Stimulated activated CD8-positive, alpha-beta memory T cell treated with anti-CD3 and anti-CD28 coated beads, Interleukin-15, amount 100 ng/mL, for 48 hours (primary cell): Measurements from ENCODE around the gene EHD3.

Source experiments
- DNase-seq, 2 donors: peaks; one replicate each; pipeline ENCODE4 v3.0.0-alpha.2; 2020; ENCODE audit warnings: low read depth in 2 of 2

Gene EHD3

DNA sequence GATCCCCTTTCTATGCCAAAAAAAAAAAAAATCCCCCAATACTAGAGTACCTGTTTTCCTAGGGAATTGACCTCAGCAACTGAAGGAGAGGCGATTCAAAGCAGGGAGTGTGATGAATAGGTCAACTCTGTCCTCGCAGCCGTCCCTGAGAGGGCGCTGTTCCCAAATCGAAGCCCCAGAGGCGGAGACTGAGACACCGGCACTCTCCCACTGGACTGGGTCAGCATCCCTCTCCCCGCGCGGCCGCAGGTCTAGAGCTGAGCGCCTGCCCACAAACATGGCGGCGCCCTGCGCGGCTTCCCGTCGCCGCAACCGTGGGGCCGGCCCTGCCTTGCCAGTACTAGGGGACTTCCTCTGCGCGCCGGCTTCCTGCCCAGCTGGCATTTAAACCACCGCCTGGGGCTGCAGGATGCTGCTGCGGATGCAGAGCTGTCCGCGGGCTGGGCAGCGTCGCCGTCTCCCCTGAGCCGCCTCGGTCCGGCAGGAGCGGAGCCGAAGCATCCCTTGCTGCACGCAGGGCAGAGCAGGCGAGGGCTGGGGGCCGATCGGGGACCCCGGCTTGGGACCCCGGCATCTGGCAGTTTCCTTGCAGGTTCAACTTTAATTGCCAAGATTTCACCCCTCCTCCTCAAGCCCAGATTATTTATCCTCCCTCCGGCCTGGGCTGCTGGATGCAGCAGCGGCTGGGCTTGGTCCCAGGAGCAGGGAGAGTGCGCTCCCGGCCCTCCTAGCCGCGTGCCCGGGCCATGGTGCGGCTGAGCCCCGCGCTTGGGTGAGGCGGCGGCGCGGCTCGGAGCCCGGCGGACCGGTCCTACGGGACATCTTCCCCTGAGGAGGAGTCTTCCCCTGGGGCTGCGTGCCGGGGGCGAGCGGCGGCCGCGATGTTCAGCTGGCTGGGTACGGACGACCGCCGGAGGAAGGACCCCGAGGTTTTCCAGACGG lies at the start of gene EHD3:
TSS of gene EHD3 (plus strand) at position 412 of the 942 bp plus-strand sequence. CDS start at position 882, 470 bp downstream.
- DNase-seq = peak; percentile 74 to 76

DNA sequence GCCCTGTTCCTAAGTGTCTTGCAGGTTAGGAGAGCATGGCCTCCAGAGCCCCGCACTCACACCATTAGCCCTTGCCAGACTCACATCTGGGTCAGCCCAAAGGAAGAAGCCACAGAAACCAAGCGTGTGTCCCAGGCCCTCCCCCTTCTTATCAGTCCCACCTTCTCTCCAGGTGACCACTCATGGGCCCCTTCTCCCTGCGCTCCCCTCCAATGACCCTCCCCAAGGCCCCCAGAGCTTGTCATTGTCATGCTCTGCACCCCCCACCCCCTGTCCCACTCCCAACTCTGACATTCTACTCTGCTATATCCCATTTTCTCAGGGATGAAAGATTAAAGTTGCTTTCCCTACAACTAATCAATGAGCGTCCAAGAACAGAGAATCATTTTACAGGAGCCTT lies 46.8 kb upstream of the EHD3 start:
- no peak for DNase-seq

DNA sequence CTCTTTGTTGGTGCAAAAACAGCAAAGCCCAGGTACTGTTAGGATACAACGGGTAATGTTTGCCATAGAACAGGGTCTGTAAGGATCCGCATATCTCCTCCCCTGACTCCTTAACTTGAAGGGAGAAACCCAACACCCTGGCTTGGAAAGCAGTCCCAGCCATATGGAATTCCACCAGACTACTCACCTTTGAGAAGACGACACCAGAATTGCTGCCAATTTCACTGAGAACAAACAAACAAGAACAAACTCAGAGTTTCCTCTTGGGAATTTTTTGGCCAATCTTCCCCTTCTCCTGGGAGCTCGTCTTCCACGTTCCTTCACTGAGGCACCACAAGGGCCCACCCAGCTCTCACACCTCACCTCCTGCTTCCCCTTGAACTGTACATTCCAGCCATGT lies 45.8 kb upstream of the EHD3 start:
- no peak for DNase-seq

DNA sequence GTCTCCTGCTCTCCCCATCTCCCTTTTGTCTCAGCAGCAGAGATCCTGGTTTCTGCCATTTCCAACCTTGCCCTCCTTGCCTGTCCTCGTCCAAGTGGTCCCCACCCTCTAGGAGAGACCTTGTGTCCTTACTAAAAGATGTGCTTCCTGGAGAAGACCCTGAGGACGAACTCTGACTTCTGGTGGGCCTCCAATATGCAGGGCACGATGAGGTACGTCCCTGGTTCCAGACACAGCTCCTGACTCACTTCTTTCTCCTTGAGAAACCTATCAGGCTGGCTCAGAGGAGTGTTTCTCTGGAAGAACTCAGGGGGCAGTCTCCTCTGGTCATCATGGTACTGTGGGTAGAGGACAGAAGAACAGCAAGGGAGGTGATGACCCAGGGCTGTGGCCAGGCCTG lies 44.8 kb upstream of the EHD3 start:
- no peak for DNase-seq

DNA sequence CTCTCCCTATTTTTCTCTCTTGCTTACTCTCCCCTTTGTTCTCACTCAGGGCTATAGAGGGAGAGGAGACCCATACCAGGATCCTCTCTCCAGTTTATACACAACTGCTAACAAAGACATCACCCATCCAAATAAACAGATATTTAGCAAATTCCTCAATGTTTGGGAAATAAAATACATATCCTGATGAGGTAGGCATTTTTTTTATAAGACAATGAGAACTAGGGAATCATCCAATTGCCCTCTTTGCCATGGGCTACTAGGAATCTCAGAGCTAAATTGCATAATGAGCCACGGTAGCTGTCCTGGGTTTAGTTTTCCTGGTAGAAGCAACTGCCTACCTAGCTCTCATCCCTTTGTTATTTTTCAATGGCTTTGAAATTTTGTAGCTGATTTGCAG lies 43.8 kb upstream of the EHD3 start:
- DNase-seq = no peak

DNA sequence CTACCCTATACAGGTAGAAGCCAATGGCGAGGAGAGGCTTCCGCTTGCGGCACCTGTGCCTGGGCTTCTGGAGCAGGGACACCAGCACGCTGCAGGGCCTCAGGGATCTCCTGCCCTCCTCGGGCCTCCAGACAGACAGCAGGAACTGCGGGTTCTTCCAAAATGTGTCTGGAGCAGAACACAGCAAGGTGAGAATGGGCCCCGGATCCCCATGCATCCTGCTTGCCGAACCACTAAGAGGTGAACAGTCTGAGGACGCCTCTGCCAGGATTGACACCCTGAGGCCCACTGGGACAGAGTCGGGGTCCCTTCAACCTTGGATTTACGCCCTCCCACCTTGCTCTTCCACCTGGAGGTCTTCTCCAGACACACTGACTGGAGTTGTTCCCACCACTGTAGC lies 42.0 kb upstream of the EHD3 start:
- DNase-seq = no peak

DNA sequence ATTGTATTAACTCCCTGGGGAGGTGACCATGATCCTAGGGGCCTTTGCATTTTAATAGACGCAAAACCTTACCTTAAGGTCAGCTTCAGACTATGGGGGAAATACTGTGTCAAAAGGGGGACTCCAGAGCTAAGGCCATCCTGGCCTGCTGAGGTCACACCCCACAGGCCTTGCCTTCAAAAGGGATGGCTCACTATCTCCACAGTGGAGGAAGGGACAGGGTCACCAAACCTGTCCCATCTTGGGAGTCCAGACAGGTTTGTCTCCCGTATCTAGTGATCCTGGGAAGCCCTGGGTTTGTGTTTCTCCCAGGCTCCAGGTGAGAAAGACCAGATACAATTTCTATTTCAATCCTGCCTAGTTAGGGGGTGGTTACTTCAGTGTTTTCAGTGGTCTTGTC lies 41.6 kb upstream of the EHD3 start:
- no peak for DNase-seq

DNA sequence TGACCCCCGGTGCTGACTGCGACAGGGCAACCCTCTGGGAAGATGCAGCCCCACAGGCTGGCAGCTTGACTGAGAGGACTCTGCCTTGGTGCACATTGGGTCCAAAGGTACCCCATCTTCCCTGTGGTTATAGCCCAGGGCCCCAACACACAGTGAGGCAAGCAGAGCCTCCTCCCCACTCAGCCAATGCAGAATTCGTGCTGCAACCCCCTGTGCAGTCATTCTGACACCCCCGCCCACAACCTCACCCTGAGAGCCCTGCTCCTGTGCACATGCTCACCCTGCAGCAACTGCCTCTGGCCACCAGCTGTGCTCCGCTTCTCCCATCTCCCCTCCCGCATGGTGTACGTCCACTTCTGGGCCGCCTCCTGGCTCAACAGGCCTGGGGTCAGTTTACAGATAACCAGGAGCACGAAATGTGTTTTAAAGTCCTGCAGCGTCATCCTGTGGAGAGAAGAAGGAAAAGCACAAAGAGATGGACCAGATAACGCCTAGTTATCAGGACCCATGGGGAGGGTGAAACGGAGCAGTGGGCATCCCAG lies 41.0 kb upstream of the EHD3 start:
- no peak for DNase-seq

DNA sequence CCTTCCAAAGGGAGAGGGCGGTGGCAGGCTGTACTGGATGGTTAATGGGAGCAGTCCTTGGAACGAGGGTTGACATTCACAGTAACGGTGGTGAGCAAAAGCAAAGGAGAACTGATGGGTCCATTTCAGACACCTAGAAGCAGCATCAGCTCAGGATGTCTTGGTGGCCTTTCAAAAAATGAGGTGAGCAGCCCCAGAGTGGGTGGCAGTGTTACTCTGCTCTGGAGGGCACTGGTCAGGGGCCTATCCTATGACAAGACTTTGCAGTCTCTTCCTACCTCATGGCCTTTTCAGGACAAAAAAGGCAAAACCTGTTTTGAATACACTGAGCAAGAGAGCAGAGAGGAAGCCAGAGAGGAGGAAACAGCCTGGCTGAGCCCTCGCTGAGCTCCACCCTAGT lies 40.1 kb upstream of the EHD3 start:
- no peak for DNase-seq

DNA sequence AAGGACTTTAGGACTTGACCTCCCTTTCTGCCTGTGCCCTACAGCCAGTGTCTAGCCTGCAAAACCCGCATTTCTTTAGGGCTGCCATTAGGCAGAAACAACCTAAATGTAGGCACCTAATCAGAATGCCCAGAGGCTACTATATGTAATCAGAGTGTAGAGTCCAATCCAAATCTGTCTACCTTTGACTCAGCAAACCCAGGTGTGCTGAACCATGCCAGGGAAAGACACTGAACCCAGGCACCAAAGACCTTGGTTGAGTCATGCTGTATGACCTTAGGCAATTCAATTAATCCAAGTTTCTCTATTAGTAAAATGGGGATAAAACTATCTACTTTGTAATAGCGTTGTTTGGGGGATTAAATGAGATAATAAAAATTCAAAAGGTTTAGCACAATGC lies 37.3 kb upstream of the EHD3 start:
- DNase-seq = no peak

DNA sequence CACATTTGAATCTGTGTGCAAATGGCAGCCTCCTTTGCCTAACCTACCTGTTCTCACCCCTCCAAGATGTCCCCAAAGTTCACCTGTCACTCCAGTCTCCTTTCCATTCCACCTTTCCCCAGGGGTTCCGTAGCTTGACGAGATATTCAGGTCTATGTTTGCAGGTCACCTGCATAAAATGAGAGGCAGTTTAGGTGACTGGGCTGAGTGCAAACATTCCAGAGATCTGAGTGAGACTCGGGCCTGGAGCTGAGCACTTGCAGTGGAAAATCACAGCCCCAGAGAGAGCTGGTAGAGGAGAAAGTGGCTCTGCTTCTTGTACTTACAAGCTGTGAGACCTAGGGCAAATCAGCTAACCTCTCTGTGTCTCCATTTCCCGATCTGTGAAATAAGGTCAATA lies 36.8 kb upstream of the EHD3 start:
- no peak for DNase-seq

DNA sequence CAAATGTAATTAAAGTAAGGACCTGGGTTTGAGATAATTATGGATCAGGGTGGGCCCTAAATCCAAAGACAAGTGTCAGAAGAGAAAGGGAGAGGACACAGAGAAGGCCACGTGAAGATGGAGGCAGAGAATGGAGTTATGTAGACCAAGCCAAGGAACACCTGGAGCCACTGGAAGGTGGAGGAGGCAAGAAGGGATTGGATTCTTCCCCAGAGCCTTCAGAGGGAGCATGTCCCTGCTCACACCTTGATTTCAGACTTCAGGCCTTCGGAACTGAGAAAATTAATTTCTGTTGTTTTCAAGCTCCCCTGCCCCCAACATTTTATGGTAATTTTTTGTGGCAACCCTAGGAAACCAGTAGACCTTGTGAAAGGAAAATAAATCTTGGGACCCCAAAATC lies 36.3 kb upstream of the EHD3 start:
- DNase-seq = no peak

DNA sequence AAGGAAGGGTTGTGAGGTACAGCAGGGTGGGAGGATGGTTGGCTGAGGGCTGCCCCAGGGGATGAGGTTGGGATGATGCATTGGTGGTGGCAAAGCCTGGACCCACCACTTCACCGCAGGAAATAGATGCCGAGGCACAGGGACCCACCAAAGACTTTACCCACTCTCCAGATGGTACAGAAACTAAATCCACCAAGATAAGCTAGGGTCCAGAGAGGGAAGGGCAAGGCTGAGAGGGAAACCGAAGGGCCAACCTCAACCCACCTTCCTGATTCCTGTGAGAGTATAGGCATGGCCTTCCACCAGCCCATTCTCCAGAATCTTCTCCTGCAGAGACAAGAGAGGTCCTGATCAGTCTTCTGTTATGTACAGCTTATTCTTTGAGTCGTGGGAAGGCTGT lies 34.7 kb upstream of the EHD3 start:
- no peak for DNase-seq

DNA sequence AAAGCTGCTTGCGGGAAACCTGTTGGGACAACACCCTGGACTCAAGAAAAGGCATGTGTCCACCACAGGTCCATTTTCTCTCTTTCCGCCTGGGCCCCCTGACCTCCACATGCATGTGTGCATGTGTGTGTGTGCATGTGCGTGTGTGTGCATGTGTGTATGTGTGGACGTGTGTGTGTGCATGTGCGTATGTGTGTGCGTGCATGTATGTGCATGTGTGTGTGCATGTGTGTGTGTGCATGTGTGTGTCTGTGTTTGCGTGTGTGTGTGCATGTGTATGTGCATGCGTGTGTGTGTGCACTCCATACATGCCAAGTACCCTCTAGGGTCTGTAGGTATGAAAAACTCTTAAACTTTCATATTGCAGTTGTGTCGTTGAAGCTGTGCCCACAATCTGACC lies 33.0 kb upstream of the EHD3 start:
- DNase-seq = no peak

DNA sequence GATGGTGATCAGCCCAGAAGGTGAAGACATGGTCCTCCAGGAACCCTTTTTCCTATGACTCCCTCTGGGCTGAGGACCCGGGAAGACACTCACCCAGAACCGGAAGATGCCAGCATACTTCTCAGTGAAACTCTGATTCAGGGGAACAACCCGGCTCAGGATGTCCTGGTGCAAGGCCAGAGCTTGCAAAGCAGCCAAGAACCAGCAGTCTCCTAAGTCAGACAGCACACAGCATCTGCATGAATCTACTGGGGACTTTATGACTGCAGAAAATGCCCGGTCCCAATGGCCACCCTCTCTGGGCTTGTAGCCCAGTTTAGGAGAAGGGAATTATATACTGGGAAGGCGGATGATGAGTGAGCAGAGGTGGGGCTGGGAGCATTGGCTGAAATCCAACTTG lies 31.9 kb upstream of the EHD3 start:
- DNase-seq = no peak

DNA sequence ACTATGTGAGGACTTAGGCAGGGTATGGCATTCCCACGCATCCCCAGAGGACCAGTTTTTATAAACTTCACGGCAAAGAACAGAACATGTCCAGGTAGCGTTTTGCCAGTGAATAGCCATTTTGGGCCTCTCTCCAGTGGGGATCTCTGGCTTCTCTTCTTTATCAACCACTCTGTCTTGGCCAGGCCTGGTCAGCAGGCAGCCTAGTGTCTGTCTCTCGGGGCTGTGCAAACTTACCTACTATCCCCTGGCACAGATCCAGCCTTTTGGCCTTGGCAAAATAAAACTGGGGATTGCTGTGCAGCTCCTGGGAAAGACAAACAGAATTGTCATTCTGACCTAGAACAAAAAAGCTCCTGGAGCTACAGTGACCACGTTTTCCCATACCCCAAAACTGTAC lies 31.1 kb upstream of the EHD3 start:
- no peak for DNase-seq

DNA sequence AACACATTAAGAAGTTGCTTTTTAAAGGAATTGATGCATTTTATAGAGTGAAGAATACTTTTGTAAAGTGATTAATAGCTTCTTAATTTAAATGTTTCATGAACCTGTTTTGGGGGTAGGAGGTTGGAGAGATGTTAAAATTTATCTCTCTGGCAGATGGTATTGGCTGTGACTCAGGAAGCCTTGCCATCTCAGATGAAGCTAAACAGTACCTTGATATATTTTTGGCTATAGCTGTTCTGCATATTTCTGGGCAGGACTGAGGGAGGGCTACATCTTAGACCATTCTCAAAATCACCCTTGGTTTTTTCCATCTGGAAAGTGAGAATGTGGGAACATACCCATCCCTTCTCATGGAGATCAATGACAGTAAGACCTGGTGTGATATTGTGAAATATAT lies 30.0 kb upstream of the EHD3 start:
- DNase-seq = no peak

DNA sequence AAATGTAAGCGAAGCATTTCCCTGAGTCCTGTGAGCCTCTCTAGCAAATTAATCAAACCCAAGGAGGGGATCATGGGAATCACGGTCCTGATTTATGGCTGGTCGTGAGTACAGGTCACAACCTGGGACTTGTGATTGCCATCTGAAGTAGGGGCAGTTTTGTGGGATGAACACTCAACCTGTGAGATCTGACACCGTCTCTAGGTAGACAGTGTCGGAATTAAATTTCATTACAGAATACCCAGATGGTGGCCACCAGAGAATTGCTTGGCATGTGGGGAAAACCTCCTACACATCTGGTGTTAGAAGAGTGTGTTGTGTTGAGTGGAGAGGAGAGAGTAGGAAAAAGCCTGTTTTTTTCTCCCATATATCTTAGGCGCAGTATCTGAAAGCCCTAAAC lies 29.2 kb upstream of the EHD3 start:
- no peak for DNase-seq

DNA sequence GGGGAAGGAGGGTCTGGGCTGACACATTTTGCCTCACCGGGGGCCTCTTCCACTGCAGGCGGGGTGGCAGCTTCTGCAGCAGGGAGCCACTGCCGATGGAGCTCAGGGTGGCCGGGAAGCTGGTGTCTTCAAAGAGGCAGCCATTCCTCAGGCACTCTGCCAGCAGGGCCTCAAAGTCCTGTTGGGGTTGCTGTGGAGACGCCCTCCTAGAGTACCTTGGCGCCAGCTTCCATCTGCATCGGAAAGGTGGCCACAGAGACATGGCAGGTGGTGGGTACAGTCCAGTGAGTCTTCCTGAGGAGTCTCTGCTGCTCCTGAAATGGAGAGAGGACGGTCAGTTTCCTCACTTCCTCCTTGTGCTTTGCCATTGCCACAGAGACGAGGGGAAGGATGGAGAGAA lies 28.8 kb upstream of the EHD3 start:
- DNase-seq = no peak

DNA sequence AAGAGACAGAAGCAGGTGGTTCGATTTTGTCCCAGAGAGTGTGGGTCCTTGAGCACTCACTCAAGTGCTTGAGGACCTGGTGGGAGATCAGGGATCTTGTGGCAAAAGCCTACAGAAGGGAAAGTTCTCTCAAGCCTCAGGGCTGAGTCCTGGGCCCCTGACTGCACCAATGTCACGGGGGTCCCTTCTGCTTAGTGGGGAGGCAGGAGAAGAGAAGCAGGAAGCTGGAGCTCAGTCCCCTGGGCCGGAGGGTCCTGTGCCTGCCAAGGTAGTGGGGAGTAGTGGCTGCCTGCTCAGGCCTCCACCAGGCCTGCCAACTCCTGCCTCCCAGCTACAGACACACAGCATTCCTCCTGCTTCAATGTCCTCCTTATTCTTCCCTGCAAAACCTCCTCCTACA lies 28.3 kb upstream of the EHD3 start:
- DNase-seq = no peak

DNA sequence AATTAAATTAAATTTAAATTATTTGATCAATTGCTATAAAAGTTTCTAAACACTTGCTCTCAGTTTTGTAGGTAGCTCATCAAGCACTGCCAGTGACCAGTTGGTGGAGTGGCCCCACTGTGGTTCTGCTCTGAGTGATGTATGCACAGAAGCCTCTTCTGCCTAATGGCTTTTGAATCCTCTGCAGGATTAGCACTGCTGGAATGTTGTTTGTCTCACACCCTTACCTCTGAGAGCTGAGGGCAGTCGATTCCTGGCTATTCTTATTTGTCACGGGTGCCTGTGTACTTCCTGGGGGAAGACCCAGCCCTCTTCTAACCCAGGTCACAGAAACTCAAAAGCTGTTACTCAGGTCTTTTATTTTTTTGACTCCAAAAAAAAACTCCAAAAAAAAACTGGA lies 26.2 kb upstream of the EHD3 start:
- DNase-seq = no peak

DNA sequence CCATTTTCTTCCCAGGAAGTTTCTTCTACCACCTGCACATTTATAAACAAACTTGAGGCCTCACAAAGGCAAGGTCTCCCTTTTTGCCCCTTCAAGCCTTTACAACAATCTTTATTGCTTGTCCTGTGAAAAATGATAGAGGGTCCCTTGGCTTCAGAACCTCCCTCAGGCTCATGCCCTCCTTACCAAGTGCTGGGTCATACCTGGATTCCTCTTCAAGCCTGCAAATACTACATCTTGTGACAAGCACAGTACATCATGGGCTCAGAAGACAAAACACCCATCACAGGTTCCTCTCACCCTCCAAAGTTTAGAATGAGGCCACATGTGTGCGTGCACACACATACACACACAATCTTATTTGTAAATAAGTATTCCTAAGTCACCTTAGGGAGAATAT lies 25.7 kb upstream of the EHD3 start:
- no peak for DNase-seq
